Renal pelvis (tissue), 12 donors: ENCODE data around the gene ATF3. TPM values are rescaled to one million over a fixed set of nuclear protein-coding genes. Genes with fewer than 3 reads are reported as not detected.

Experiments used
- DNase-seq: peaks from one replicate; pipeline ENCODE4 v3.0.0-alpha.2; 2013
- long read RNA-seq, 16 experiments: transcript quantifications; one replicate each; lab custom pipeline, GENCODE V29; 2026
- polyA plus RNA-seq, 3 donors: library from polyadenylated mRNA; unstranded; fragments of 120-200 nt; gene quantifications; one replicate each; pipeline ENCODE4 v1.2.1, GENCODE V29; 2013; ENCODE audit not compliant: insufficient read length in 3 of 3

Gene ATF3
- 10 to 100 TPM; 10.1 to 11.8 (median 10.6) TPM for polyA plus RNA-seq
- long read RNA-seq, donor 1, result 0 reads
- long read RNA-seq, donor 2, partial matches to known transcripts, result 0 of 1 reads
- long read RNA-seq, donor 2, other reads (novel, unspliced or antisense), result 0 of 1 reads
- long read RNA-seq, donor 3, partial matches to known transcripts, result 0 of 4 reads
- long read RNA-seq, donor 3, other reads (novel, unspliced or antisense), result 0 of 4 reads
- long read RNA-seq, donor 4, partial matches to known transcripts, result 64 of 65 reads
- long read RNA-seq, donor 4, other reads (novel, unspliced or antisense), result 0 of 65 reads
- long read RNA-seq, donor 5, partial matches to known transcripts, result 0 of 4 reads
- long read RNA-seq, donor 5, other reads (novel, unspliced or antisense), result 0 of 4 reads
- long read RNA-seq, donor 6, partial matches to known transcripts, result 45 of 45 reads
- long read RNA-seq, donor 6, other reads (novel, unspliced or antisense), result 0 of 45 reads
- long read RNA-seq, donor 7, partial matches to known transcripts, result 0 of 1 reads
- long read RNA-seq, donor 7, other reads (novel, unspliced or antisense), result 0 of 1 reads
- long read RNA-seq, donor 8, partial matches to known transcripts, result 0 of 3 reads
- long read RNA-seq, donor 8, other reads (novel, unspliced or antisense), result 0 of 3 reads
- long read RNA-seq, donor 9, partial matches to known transcripts, result 39 of 41 reads
- long read RNA-seq, donor 9, other reads (novel, unspliced or antisense), result 0 of 41 reads
- long read RNA-seq, donor 10, partial matches to known transcripts, result 0 of 1 reads
- long read RNA-seq, donor 10, other reads (novel, unspliced or antisense), result 0 of 1 reads
- long read RNA-seq, donor 11, partial matches to known transcripts, result 0 of 1 reads
- long read RNA-seq, donor 11, other reads (novel, unspliced or antisense), result 0 of 1 reads
- long read RNA-seq, donor 12, partial matches to known transcripts, result 0 of 3 reads
- long read RNA-seq, donor 12, other reads (novel, unspliced or antisense), result 0 of 3 reads
- long read RNA-seq, donor 13, partial matches to known transcripts, result 0 of 2 reads
- long read RNA-seq, donor 13, other reads (novel, unspliced or antisense), result 0 of 2 reads
- long read RNA-seq, donor 14, result 0 reads
- long read RNA-seq, donor 15, transcript ATF3-202 (4 exons, 2,033 nt), result major isoform, 5 of 41 reads
- long read RNA-seq, donor 15, partial matches to known transcripts, result 34 of 41 reads
- long read RNA-seq, donor 15, other reads (novel, unspliced or antisense), result 0 of 41 reads
- long read RNA-seq, donor 16, partial matches to known transcripts, result 0 of 1 reads
- long read RNA-seq, donor 16, other reads (novel, unspliced or antisense), result 0 of 1 reads

GRCh38 chr1:212608392-212608958 is at the start of gene ATF3:
ATF3 (plus strand) TSS chr1:212608761; CDS start chr1:212615022, 6,261 bp downstream.
- peak; percentile 97 for DNase-seq

GRCh38 chr1:212559929-212560328 is 48.6 kb upstream of the ATF3 start:
- no peak for DNase-seq

GRCh38 chr1:212560933-212561460 is 47.6 kb upstream of the ATF3 start:
- DNase-seq, result no peak

- DNase-seq, result no peak
Measured at GRCh38 chr1:212561501-212561931, 47.0 kb upstream of the ATF3 start.

- no peak for DNase-seq
Measured at GRCh38 chr1:212562771-212563170, 45.8 kb upstream of the ATF3 start.

- DNase-seq, result no peak
Measured at GRCh38 chr1:212565079-212565478, 43.5 kb upstream of the ATF3 start.

- DNase-seq, result no peak
Measured at GRCh38 chr1:212565571-212566305, 42.8 kb upstream of the ATF3 start.

- peak; percentile 27 for DNase-seq
Measured at GRCh38 chr1:212566522-212567479, 41.8 kb upstream of the ATF3 start.

- no peak for DNase-seq
Measured at GRCh38 chr1:212567638-212568037, 40.9 kb upstream of the ATF3 start.

GRCh38 chr1:212568978-212569537 is 39.5 kb upstream of the ATF3 start:
- DNase-seq, result no peak

GRCh38 chr1:212574732-212575131 is 33.8 kb upstream of the ATF3 start:
- no peak for DNase-seq

GRCh38 chr1:212575333-212575732 is 33.2 kb upstream of the ATF3 start:
- no peak for DNase-seq

- no peak for DNase-seq
Measured at GRCh38 chr1:212578041-212578440, 30.5 kb upstream of the ATF3 start.

GRCh38 chr1:212581034-212581433 is 27.5 kb upstream of the ATF3 start:
- no peak for DNase-seq

GRCh38 chr1:212582291-212582690 is 26.3 kb upstream of the ATF3 start:
- no peak for DNase-seq

GRCh38 chr1:212582808-212583615 is 25.5 kb upstream of the ATF3 start:
- DNase-seq, result no peak

- DNase-seq, result no peak
Measured at GRCh38 chr1:212583643-212584042, 24.9 kb upstream of the ATF3 start.
